GM19468 (cell line): ENCODE data around the gene REC8.

ENCODE experiments used
- ATAC-seq: cut with Tn5 transposase; IDR thresholded peaks from one replicate; pipeline ENCODE4 v1.9.1; 2021; ENCODE audit warnings: mild to moderate bottlenecking, moderate library complexity, moderate number of reproducible peaks; ENCODE audit not compliant: unreplicated experiment; ENCODE audit errors: extremely low read depth

The REC8 gene

GRCh38 chr14:24171422-24172260 is at the start of gene REC8:
TSS of gene REC8 (plus strand) at chr14:24172080. CDS start at chr14:24172553, 473 bp downstream.
- peak; percentile 69 for ATAC-seq

- no peak for ATAC-seq
Observed at GRCh38 chr14:24122416-24122815, 49.5 kb upstream of the REC8 start.

GRCh38 chr14:24122898-24123297 is 49.0 kb upstream of the REC8 start:
- ATAC-seq: no peak

- ATAC-seq: no peak
Observed at GRCh38 chr14:24123424-24124417, 48.2 kb upstream of the REC8 start.

- no peak for ATAC-seq
Observed at GRCh38 chr14:24126939-24127338, 44.9 kb upstream of the REC8 start.

GRCh38 chr14:24127673-24128072 is 44.2 kb upstream of the REC8 start:
- ATAC-seq: no peak

GRCh38 chr14:24129410-24129998 is 42.4 kb upstream of the REC8 start:
- ATAC-seq: no peak

GRCh38 chr14:24130380-24130716 is 41.5 kb upstream of the REC8 start, which contains the start of gene FITM1:
TSS of gene FITM1 (plus strand) at chr14:24130659. CDS start at chr14:24131564, 905 bp downstream.
- ATAC-seq: no peak

- ATAC-seq: no peak
Observed at GRCh38 chr14:24130717-24131548, 40.9 kb upstream of the REC8 start.

- no peak for ATAC-seq
Observed at GRCh38 chr14:24131549-24131966, 40.3 kb upstream of the REC8 start.

- ATAC-seq: no peak
Observed at GRCh38 chr14:24132061-24132685, 39.7 kb upstream of the REC8 start.

GRCh38 chr14:24132976-24133375 is 38.9 kb upstream of the REC8 start:
- no peak for ATAC-seq

- ATAC-seq: no peak
Observed at GRCh38 chr14:24133735-24134134, 38.1 kb upstream of the REC8 start.

GRCh38 chr14:24135584-24135833 is 36.4 kb upstream of the REC8 start:
- ATAC-seq: no peak

- ATAC-seq: peak; percentile 70
Observed at GRCh38 chr14:24135834-24136683, 35.8 kb upstream of the REC8 start, which contains the start of gene PSME1. TSS of gene PSME1 (plus strand) at chr14:24136194. CDS start at chr14:24136263, 69 bp downstream.

- no peak for ATAC-seq
Observed at GRCh38 chr14:24136684-24137528, 35.0 kb upstream of the REC8 start.

- no peak for ATAC-seq
Observed at GRCh38 chr14:24137529-24138395, 34.1 kb upstream of the REC8 start.
